GM21619 (cell line): Measurements from ENCODE around the gene PALD1.

Experiments used
- ATAC-seq: cut with Tn5 transposase; IDR thresholded peaks from one replicate; pipeline ENCODE4 v1.9.1; 2021; ENCODE audit not compliant: unreplicated experiment

Gene PALD1

DNA sequence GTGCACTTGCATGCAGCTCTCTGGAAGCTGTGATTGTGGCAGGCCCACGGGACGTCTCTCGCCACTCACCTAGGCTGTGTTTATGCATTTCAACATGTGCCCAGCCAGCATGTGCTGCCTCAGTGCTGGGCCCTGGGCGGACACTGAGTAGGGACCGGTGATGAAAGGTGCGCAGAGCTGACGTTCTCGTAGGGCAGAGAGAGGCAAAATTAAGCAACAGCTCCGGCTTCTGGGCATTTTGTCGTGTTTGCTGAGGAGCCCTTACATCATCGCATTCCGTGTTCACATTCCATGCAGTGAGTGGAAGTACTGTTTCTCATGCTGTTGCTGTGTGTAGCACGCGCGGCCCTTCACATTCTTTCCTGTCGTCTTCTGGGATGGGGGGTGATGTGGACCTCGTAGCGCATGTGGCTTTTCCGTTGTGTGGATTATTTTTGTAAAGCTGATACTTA, 73.4 kb downstream of the PALD1 start:
- ATAC-seq, result no peak

DNA sequence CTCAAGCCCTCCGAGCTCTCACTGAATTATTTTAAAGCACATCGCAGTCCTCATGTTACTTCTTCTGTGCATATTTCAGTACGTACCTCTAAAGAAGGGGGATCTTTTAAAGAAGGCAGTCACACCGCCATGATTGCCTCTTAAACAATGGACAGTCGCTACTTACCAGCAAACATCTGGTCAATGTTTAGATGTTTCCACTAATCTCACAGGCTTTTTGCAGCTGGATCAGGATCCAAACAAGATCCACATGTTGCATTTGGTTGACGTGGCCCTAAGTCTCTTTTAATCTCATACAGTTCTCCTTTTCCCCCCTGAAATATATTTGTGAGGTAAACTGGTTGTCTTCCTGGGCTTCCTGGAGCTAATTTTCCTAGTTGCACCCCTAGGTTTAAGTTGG, 74.0 kb downstream of the PALD1 start:
- ATAC-seq, result no peak

GRCh38 chr10:70555371-70555770, 76.8 kb downstream of the PALD1 start:
- ATAC-seq, result no peak

GRCh38 chr10:70557086-70557845, 78.7 kb downstream of the PALD1 start:
- no peak for ATAC-seq

DNA sequence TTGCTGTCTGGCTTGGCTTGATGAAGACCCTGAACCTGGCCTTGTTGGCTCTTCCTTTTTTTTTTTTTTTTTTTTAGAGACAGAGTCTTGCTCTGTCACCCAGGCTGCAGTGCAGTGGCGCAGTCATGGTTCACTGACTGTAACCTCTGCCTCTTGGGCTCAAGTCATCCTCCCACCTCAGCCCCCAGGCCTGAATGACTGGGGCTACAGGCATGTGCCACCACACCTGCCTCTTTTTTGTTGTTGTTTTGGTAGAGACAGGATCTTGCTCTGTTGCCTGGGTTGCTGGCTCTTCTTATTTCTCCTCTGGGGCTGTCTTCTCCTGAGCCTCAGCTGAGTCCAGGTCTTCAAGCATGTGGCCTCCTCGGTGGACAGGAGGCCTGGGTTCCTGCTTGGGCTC, 79.3 kb downstream of the PALD1 start:
- no peak for ATAC-seq

DNA sequence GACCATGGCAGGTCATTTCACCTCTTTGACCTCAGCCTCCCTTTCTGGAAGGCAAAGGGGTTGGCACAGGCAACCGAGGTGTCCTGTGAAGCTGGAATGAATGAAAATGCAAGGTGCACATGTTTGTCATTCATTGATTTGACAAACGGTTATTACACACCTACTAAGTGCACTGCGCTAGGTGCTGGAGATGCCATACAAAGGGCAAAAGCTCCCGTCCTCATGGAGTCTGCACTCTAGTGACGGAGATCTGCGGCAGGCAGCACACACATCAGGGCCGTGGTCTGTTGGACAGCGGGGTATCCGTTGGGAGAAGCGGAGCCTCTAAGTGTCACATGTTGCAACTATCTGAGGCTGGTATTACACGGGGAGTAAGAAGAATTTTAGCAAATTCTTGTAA, 79.7 kb downstream of the PALD1 start:
- ATAC-seq, result no peak

DNA sequence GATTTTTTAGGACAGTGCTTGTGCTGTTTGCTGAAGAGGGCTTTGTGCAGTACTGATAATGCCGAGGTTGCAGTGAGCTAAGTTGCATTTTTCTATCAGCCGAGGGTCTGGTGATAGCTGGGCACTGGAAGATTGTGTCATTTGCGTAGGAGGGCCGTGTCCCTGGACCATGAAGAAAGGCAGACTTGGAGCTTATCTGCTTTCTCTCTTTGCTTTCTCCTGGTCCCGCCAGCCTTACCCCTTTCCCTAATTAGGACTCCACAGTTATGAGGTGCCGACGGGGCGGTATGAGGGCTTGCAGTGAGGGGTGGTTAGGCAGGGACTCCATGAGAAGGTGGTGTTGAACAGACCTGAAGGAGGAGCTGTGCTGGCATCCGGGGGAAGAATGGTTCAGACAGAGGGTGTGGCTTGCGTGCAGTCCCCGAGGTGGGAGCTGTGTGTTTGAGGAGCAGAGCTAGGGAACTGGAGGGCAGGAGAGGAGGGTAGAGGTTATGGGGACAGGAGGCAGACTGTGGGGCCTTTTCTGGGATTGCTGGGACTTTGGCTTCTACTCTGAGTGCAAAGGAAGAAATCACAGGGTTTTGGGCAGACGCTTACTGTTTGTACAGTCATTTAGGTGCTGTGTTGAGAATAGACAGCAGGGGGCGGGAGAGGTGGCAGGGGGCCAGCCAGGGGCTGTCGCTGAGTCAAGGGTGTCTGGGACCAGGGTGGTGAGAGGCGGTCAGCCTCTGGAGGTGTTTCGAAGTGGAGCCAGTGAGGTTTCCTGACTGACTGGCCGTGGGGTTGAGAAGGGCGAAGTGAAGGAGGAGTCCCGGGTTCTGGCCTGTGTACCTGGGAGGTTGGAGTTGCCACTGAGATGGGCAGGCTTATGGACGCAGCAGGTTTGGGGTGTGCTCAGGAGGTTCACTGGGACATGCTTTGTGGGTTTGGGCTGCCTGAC, 80.6 kb downstream of the PALD1 start:
- ATAC-seq, result peak; percentile 65

GRCh38 chr10:70559861-70560260, 81.3 kb downstream of the PALD1 start:
- no peak for ATAC-seq

- ATAC-seq, result no peak
These were observed 82.0 kb downstream of the PALD1 start for GRCh38 chr10:70560511-70560941.

DNA sequence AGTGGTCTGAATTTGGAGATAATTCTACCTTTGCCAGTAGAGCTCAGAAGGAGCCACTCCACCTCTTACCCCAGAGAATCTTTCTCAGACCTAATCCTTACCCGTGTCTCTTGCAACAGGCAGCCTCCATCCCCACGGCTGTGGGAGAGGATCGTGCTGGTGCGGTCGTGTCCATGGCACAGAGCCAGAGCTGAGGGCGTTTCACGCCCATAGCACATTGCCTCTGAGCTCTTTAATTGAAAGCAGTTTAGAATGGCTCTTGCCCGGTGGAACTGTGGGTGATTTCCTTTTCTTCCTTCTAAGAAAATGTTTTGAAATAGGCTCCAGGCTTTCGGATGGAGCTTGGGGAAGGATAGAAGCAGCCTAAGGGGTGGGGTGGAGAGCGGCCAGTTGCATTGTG, 82.5 kb downstream of the PALD1 start:
- ATAC-seq, result no peak

GRCh38 chr10:70561558-70561957, 83.0 kb downstream of the PALD1 start:
- no peak for ATAC-seq

- no peak for ATAC-seq
These were observed 83.6 kb downstream of the PALD1 start for GRCh38 chr10:70562036-70562755.

DNA sequence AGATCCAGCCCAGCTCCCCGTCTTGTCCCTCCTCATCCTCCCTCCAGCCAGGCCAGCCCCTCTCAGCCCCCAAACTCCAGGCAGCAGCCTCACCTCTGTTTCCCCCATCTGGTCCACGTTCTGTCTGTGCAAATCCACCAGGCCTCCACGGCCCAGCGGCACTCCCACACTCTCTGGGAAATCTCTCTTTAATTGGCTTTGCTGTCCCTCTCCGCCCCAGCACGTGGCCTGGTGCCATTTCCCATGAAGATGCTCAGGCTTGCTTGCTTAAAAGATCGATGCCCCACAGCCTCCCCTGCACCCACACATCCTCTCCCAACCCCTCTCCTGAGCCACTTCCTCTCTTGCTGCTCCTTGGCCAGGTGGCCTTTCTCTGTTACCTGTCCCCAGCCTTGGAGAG, 84.7 kb downstream of the PALD1 start:
- no peak for ATAC-seq

DNA sequence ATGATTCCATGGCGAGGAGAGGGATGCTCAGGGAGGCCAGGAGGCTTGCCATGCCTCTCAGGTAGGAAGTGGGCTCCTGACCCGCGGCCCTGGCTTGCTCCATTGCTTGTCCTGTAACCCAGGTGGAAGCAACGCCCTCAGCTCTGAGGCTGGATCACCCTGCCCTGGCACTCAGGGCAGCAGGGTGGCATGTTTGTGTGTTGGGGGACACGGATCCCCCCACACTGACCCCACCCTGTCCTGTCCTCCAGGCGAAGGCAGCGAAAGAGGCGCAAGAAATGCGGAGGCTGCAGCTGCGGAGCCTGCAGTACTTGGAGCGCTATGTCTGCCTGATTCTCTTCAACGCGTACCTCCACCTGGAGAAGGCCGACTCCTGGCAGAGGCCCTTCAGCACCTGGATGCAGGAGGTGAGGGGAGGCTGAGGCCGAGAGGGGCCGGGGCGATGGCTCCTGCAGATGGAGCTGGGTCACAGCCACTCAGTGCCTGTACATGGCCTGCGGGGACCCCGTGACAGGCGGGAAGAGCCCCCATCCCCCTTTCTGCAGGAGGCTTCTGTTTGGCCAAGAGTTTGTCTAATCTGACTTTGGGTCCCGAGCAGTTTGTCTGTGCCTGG, 85.7 kb downstream of the PALD1 start:
- no peak for ATAC-seq

DNA sequence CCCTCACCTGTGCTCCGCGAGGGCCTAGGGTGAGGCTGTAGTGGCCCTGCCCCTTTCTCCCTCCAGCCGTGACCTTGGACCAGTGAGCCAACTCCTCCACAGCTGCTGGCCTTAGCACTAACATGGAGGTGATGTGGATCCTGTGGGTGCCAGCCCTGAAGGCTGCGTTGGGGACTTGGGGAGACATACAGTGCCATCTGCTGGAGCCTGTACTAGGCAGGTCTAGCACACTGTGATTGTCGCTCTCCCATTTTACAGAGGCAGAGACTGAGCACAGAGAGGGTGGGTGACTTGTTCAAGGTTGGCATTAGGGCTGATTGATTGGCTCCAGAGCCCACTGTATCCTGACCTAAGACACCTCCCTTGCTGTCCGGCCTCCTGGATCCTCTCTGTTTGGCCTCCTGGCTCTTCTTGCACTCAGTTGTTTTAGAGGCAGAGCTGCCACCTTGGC, 86.4 kb downstream of the PALD1 start:
- ATAC-seq, result no peak

DNA sequence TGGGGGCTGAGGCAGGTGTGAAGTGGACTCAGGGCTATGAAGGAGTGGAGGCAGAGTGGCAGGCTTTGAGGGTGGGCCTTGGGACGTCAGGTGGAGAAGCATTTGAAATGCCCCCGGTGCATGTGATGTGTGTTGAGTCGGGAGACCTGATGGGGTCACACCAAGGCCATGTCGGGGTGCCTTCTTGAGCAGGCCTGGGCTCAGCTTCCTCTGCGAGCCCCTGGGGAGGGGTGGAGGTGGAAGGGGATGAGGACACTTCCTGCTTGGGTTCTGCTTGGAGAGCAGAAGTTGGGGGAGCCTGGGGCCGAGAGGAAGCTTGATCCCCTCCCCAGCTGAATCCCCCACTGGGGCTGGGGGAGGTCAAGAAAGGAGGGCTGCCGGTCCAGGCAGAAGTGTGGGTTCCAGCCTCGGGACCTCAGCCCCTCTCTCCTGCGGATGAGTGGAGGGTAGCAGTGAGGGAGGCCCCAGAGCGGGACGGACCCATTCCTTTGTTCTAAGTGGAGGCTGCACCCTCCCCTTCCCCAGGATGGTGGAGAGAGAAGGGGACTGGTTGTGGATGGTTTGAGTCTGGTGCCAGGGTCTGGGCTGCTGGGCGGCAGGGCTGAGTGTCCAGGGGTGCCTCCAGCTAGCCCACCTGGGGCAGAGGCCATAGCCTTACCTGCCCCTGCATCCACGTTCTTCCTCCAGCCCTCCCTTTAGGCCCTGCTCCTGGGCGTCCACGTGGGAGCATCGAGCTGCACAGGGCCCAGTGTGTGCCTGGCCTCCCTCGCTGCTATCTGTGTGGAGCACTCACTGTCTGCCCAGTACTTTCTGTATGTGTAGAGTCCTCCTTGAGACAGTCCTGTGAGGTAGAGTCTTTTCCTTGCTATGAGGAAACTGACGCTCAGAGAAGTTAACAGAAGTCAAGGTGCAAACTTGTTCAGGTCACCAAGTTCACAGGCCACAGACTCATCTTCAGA, 87.3 kb downstream of the PALD1 start:
- ATAC-seq, result no peak

- no peak for ATAC-seq
These were observed 88.1 kb downstream of the PALD1 start for GRCh38 chr10:70566515-70567290.

DNA sequence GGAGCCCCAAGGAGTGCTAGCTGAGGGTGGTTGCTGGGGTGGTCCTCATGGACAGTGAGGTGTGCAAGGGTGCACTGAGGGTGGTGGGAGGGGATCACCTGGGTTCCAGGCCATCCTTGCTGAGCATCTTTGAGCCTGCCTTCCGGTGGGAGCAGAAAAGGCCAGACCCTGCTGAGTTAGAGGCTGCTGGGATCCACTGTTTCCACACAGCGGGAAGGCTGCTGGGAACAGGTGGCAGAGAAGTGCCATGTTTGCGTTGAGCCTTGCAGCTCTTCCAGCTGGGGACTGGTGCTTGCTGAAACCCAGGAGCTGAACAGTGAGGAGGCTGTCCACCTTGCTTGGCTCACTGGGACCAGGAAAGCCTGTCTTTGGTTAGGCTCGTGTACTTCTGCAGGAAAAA, 89.0 kb downstream of the PALD1 start:
- no peak for ATAC-seq

DNA sequence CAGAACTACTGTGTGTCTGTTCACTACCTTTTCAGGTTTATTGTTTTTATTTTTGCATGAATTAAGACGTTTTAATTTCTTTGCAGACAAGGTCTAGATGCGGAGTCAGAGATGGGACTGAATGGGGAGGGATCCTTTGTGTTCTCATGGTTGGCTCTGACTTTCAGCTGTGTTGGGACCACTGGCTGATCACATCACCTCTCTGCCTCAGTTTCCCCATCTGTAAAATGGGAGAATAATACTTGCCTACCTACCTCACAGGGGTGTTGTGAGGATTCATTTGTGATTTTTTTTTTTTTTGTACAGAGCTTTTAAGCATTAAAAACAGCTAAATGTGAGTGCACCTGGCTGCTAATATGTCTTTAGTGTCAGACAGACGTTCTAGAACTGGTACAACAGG, 89.5 kb downstream of the PALD1 start:
- ATAC-seq, result no peak
